Vagina (tissue), 2 donors: ENCODE data around the gene C4orf54.

Experiments
- CTCF ChIP-seq, 3 experiments: fragments of 450-650 bp in 2 of 3; fragments of 200-600 bp in 1 of 3; sonication (generic) in 1 of 3; IDR thresholded peaks; one replicate each; pipeline ENCODE4 v1.5.1; 2017 to 2019; ENCODE audit warnings: antibody characterized with exemption in 3 of 3, mild to moderate bottlenecking in 2 of 3, moderate library complexity in 2 of 3
- POLR2A ChIP-seq, 2 donors: fragments of 450-650 bp; IDR thresholded peaks; one replicate each; pipeline ENCODE4 v1.6.1; 2017; ENCODE audit warnings: antibody characterized with exemption in 2 of 2, mild to moderate bottlenecking in 2 of 2, moderate library complexity in 2 of 2

DNA sequence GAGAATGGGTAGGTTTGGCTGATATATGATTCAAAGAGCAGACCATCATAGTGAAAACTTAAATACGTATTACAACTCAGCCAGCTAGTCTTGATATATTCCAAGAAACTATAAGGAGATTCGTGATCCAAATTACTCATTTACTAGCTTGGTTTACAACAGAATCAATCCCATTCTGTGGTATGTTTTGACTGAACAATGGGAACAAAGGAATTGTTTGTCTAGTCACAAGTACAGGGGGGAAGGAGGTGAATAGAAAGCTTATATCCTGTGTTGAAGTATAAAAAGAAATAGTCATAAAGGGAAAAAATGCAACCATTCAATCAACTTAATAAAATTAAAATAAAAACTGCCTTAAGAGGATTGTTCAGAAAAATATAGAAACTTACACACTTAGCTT lies 17.0 kb downstream of the C4orf54 start:
- TF ChIP-seq CTCF (IDR thresholded peaks at IDR 0.05) (no peak), POLR2A (IDR thresholded peaks at IDR 0.05) (no peak)
